HEK293 (cell line): Measurements from ENCODE around the gene TPSG1.

Experiments used
- CTCF ChIA-PET: fragments of 350-600 bp; formaldehyde crosslinking; extraction: SDS; loops from one replicate; lab custom pipeline; 2021; ENCODE audit warnings: antibody characterized with exemption; lab: Yijun Ruan, JAX
- POLR2A ChIA-PET: fragments of 300-600 bp; formaldehyde crosslinking; extraction: SDS; loops from one replicate; lab custom pipeline; 2020; ENCODE audit warnings: antibody characterized with exemption, inconsistent platforms; lab: Yijun Ruan, JAX
- H3K27ac ChIP-seq: fragments of 200-500 bp; sonication (Bioruptor generic); 2 replicates; pipeline ENCODE4 v1.5.1; 2014; ENCODE audit warnings: low read depth, low read length, control low read depth, inconsistent platforms; ENCODE audit errors: extremely low read depth
- H3K36me3 ChIP-seq, 2 experiments: fragments of 200-500 bp in 1 of 2; sonication (Bioruptor generic) in 1 of 2; 1 replicate in 1 of 2; 2 replicates in 1 of 2; pipeline ENCODE4 v1.5.1; 2014 to 2017; ENCODE audit warnings: inconsistent platforms in 2 of 2, low read length in 2 of 2; ENCODE audit not compliant: control insufficient read depth in 2 of 2, insufficient read depth in 1 of 2
- H3K4me1 ChIP-seq: fragments of 200-500 bp; sonication (Bioruptor generic); 2 replicates; pipeline ENCODE4 v1.5.1; 2014; ENCODE audit warnings: mild to moderate bottlenecking, low read length, inconsistent platforms; ENCODE audit not compliant: control insufficient read depth, insufficient read depth
- H3K4me3 ChIP-seq: 2 replicates; pipeline ENCODE4 v1.5.1; 2011; ENCODE audit warnings: low read depth, mild to moderate bottlenecking, control low read depth, low read length, moderate library complexity
- H3K9me3 ChIP-seq: fragments of 200-500 bp; sonication (Bioruptor generic); 2 replicates; pipeline ENCODE4 v1.5.1; 2014; ENCODE audit warnings: low read depth, low read length, inconsistent platforms; ENCODE audit not compliant: control insufficient read depth, insufficient read depth
- EGR2 ChIP-seq: fragments of 450-650 bp; formaldehyde crosslinking; IDR thresholded peaks from 2 replicates; pipeline ENCODE4 v1.5.1; 2016; ENCODE audit warnings: low read depth, missing biosample characterization, missing genetic modification characterization
- IKZF3 ChIP-seq: fragments of 450-650 bp; IDR thresholded peaks from 2 replicates; pipeline ENCODE4 v1.5.0; 2018; ENCODE audit warnings: missing biosample characterization, mild to moderate bottlenecking, missing genetic modification characterization, moderate library complexity
- KLF10 ChIP-seq: fragments of 450-650 bp; IDR thresholded peaks from 2 replicates; pipeline ENCODE4 v1.5.1; 2018; ENCODE audit warnings: missing biosample characterization, mild to moderate bottlenecking, missing genetic modification characterization
- KLF16 ChIP-seq: fragments of 450-650 bp; formaldehyde crosslinking; IDR thresholded peaks from 2 replicates; pipeline ENCODE4 v1.5.1; 2017; ENCODE audit warnings: missing biosample characterization, missing genetic modification characterization
- MYNN ChIP-seq: fragments of 450-650 bp; formaldehyde crosslinking; IDR thresholded peaks from 2 replicates; pipeline ENCODE4 v1.5.1; 2016; ENCODE audit warnings: missing biosample characterization, missing genetic modification characterization, borderline replicate concordance
- SALL2 ChIP-seq: fragments of 450-650 bp; formaldehyde crosslinking; IDR thresholded peaks from 2 replicates; pipeline ENCODE4 v1.5.0; 2017; ENCODE audit warnings: missing biosample characterization, mild to moderate bottlenecking, missing genetic modification characterization, borderline replicate concordance
- SP2 ChIP-seq: fragments of 450-650 bp; formaldehyde crosslinking; IDR thresholded peaks from 2 replicates; pipeline ENCODE4 v1.5.1; 2016; ENCODE audit warnings: missing biosample characterization, missing genetic modification characterization
- ZEB2 ChIP-seq: fragments of 450-650 bp; formaldehyde crosslinking; IDR thresholded peaks from 2 replicates; pipeline ENCODE4 v1.5.1; 2016; ENCODE audit warnings: missing biosample characterization, missing genetic modification characterization
- ZFHX2 ChIP-seq: fragments of 450-650 bp; formaldehyde crosslinking; conservative IDR thresholded peaks from 2 replicates; pipeline ENCODE4 v1.5.1; 2016; ENCODE audit warnings: missing biosample characterization, missing genetic modification characterization
- ZNF239 ChIP-seq: fragments of 450-650 bp; formaldehyde crosslinking; IDR thresholded peaks from 2 replicates; pipeline ENCODE4 v1.5.1; 2016; ENCODE audit warnings: missing biosample characterization, missing genetic modification characterization
- ZNF335 ChIP-seq: fragments of 450-650 bp; formaldehyde crosslinking; conservative IDR thresholded peaks from 2 replicates; pipeline ENCODE4 v1.5.1; 2016; ENCODE audit warnings: missing biosample characterization, missing genetic modification characterization
- ZNF433 ChIP-seq: fragments of 450-650 bp; formaldehyde crosslinking; IDR thresholded peaks from 2 replicates; pipeline ENCODE4 v1.5.1; 2016; ENCODE audit warnings: missing biosample characterization, missing genetic modification characterization, low read depth
- ZNF544 ChIP-seq: fragments of 450-650 bp; formaldehyde crosslinking; IDR thresholded peaks from 2 replicates; pipeline ENCODE4 v1.5.0; 2017; ENCODE audit warnings: missing biosample characterization, missing genetic modification characterization
- ZNF560 ChIP-seq: fragments of 450-650 bp; formaldehyde crosslinking; IDR thresholded peaks from 2 replicates; pipeline ENCODE4 v1.5.1; 2017; ENCODE audit warnings: missing biosample characterization, missing genetic modification characterization, borderline replicate concordance
- ZNF660 ChIP-seq: fragments of 450-650 bp; IDR thresholded peaks from 2 replicates; pipeline ENCODE4 v1.5.1; 2018; ENCODE audit warnings: missing biosample characterization, mild to moderate bottlenecking, missing genetic modification characterization
- ZNF677 ChIP-seq: fragments of 450-650 bp; IDR thresholded peaks from 2 replicates; pipeline ENCODE4 v1.5.0; 2018; ENCODE audit warnings: missing biosample characterization, mild to moderate bottlenecking, missing genetic modification characterization, moderate library complexity
- ZNF76 ChIP-seq: fragments of 450-650 bp; formaldehyde crosslinking; IDR thresholded peaks from 2 replicates; pipeline ENCODE4; 2016; ENCODE audit warnings: low read depth, missing biosample characterization, missing genetic modification characterization, borderline replicate concordance
- ZNF777 ChIP-seq: fragments of 450-650 bp; formaldehyde crosslinking; IDR thresholded peaks from 2 replicates; pipeline ENCODE4 v1.5.1; 2017; ENCODE audit warnings: missing biosample characterization, missing genetic modification characterization, borderline replicate concordance
- ZNF792 ChIP-seq: fragments of 450-650 bp; formaldehyde crosslinking; IDR thresholded peaks from 2 replicates; pipeline ENCODE4 v1.5.1; 2016; ENCODE audit warnings: missing biosample characterization, missing genetic modification characterization
- TF ChIP-seq, protein P1 (sequence below): fragments of 450-650 bp; formaldehyde crosslinking; IDR thresholded peaks from 2 replicates; pipeline ENCODE4 v1.5.1; 2016; ENCODE audit warnings: missing biosample characterization, missing genetic modification characterization
- TF ChIP-seq, protein P2 (sequence below): fragments of 450-650 bp; formaldehyde crosslinking; IDR thresholded peaks from 2 replicates; pipeline ENCODE4 v1.5.1; 2016; ENCODE audit warnings: missing biosample characterization, missing genetic modification characterization
- TF ChIP-seq, protein P3 (sequence below): fragments of 450-650 bp; formaldehyde crosslinking; IDR thresholded peaks from 2 replicates; pipeline ENCODE4 v1.5.1; 2016; ENCODE audit warnings: missing biosample characterization, missing genetic modification characterization

The TPSG1 gene

DNA sequence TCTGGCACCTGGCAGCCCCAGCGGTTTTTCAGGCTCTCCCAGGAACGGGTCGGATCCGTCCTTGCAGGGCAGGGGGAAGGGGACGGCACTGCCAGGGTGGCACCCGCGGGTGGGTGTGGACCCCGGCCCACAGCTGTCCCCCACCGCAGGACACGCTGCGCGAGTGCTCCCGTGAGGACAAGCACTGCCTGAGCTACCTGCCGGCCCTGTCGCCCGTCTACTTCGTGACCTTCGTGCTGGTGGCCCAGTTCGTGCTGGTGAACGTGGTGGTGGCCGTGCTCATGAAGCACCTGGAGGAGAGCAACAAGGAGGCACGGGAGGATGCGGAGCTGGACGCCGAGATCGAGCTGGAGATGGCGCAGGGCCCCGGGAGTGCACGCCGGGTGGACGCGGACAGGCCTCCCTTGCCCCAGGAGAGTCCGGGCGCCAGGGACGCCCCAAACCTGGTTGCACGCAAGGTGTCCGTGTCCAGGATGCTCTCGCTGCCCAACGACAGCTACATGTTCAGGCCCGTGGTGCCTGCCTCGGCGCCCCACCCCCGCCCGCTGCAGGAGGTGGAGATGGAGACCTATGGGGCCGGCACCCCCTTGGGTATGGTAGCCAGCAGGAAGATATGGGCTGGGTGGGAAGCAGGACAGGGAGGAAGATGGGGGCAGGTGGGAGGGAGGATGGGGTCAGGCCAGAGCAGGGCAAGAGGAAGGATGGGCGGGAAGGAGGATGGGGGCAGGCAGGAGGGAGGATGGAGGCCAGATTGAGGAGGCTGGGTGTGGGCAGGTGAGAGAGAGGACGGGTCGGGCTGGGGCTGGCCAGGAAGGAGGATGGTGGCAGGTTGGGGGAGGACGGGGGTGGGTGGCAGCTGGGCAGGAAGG, 6.8 kb downstream of the TPSG1 start:
- peak; percentile 27; the same call in 1 of the 2 replicates for TF ChIP-seq SP2 (tag by site-specific recombination)
- TF ChIP-seq KLF16 (tag by site-specific recombination) = no peak
- peak; percentile 84 for TF ChIP-seq ZFHX2 (tag by site-specific recombination)
- TF ChIP-seq ZNF777 (tag by site-specific recombination) = no peak
- TF ChIP-seq EGR2 (tag by site-specific recombination) = peak; percentile 92
- ChIA-PET POLR2A (interaction anchor here (0.7 kb wide), 1 partner anchor 11 kb away, joined by 3 read pairs; no protein-coding TSS in a partner anchor), CTCF (no interaction called here)
- Histone ChIP-seq H3K4me3 (no peak overlapping the region), H3K9me3 (no peaks in the 10 kb centered on the region), H3K36me3 (peaks cover 0 to 14% of the 10 kb centered on the region in 2 experiments; a peak in 1 of 3 replicates), H3K4me1 (no peaks in the 10 kb centered on the region), H3K27ac (no peak overlapping the region)

DNA sequence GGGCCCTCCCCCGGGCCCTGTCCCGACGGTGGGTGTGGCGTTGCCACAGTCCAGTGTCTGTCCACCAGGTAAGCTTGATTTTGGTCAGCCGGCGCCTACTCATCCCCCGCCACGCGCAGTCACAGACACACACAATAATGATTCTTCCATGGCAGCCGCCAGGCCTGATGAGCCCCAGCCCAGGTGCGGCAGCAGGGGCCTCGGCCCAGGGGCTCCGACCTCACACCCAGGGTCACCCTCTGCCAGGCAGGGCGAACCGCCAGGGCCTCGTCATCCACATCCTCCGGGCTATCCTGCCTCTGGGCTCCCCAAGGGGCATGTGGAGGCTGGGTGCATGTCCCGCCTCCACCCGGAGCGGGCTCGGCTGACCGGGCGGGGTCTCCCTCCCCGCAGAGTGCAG, 7.5 kb downstream of the TPSG1 start:
- TF ChIP-seq, protein P1, sequence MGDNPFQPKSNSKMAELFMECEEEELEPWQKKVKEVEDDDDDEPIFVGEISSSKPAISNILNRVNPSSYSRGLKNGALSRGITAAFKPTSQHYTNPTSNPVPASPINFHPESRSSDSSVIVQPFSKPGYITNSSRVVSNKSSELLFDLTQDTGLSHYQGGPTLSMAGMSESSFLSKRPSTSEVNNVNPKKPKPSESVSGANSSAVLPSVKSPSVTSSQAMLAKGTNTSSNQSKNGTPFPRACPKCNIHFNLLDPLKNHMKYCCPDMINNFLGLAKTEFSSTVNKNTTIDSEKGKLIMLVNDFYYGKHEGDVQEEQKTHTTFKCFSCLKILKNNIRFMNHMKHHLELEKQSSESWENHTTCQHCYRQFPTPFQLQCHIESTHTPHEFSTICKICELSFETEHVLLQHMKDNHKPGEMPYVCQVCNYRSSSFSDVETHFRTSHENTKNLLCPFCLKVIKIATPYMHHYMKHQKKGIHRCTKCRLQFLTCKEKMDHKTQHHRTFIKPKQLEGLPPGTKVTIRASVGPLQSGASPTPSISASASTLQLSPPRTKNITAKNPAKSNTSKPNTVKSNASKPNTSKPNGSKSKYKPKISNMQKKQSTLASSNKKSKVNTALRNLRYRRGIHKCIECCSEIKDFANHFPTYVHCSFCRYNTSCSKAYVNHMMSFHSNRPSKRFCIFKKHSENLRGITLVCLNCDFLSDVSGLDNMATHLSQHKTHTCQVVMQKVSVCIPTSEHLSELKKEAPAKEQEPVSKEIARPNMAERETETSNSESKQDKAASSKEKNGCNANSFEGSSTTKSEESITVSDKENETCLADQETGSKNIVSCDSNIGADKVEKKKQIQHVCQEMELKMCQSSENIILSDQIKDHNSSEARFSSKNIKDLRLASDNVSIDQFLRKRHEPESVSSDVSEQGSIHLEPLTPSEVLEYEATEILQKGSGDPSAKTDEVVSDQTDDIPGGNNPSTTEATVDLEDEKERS (tag by site-specific recombination) = no peak
- TF ChIP-seq, protein P2, sequence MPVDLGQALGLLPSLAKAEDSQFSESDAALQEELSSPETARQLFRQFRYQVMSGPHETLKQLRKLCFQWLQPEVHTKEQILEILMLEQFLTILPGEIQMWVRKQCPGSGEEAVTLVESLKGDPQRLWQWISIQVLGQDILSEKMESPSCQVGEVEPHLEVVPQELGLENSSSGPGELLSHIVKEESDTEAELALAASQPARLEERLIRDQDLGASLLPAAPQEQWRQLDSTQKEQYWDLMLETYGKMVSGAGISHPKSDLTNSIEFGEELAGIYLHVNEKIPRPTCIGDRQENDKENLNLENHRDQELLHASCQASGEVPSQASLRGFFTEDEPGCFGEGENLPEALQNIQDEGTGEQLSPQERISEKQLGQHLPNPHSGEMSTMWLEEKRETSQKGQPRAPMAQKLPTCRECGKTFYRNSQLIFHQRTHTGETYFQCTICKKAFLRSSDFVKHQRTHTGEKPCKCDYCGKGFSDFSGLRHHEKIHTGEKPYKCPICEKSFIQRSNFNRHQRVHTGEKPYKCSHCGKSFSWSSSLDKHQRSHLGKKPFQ (tag by site-specific recombination) = no peak
- TF ChIP-seq, protein P3, sequence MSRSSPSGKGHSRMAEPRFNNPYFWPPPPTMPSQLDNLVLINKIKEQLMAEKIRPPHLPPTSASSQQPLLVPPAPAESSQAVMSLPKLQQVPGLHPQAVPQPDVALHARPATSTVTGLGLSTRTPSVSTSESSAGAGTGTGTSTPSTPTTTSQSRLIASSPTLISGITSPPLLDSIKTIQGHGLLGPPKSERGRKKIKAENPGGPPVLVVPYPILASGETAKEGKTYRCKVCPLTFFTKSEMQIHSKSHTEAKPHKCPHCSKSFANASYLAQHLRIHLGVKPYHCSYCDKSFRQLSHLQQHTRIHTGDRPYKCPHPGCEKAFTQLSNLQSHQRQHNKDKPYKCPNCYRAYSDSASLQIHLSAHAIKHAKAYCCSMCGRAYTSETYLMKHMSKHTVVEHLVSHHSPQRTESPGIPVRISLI = no peak
- TF ChIP-seq ZNF433 (tag by site-specific recombination) = no peak
- Histone ChIP-seq H3K4me1 (no peaks in the 10 kb centered on the region), H3K27ac (no peak overlapping the region), H3K36me3 (peaks cover 0 to 16% of the 10 kb centered on the region in 2 experiments; a peak in 1 of 3 replicates), H3K4me3 (no peak overlapping the region), H3K9me3 (no peaks in the 10 kb centered on the region)
- CTCF ChIA-PET = no interaction called here
- POLR2A ChIA-PET = no interaction called here

DNA sequence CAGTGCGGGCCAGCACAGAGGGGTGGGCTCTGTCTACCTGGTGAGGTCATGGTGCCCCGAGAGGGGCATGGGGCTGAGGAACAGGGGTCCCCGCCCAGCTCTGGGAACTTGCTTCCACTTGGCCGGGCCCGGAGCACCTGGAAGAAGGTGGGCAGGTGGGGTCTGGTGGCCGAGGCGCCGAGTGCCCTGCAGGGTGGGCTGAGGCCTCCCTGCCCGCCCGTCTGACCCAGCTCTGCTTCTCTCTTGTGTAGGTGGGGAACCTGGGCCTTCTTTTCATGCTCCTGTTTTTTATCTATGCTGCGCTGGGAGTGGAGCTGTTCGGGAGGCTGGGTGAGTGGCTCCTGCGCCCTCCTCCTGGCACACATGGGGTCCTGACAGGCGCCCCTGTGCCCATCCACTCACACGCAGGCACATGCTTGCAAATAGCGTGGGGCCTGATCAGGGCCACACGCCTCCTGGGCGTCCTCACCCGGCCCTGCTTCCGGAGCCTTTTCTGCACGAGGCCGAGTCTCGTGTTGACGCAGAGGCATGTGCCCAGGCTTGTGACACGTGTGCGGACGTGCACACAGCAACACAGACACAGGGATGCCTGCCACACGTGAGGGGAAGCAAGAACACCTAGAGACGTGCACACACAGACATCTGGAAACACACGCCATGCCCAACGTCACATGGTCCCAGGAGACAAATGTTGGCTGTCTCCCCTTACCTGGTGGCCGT, 8.2 kb downstream of the TPSG1 start:
- Histone ChIP-seq H3K4me3 (no peak overlapping the region), H3K36me3 (peaks cover 0 to 16% of the 10 kb centered on the region in 2 experiments; a peak in 1 of 3 replicates), H3K4me1 (no peaks in the 10 kb centered on the region), H3K27ac (no peak overlapping the region), H3K9me3 (no peaks in the 10 kb centered on the region)
- CTCF ChIA-PET = no interaction called here
- POLR2A ChIA-PET = no interaction called here
- TF ChIP-seq ZNF560 (tag by site-specific recombination) = no peak
- TF ChIP-seq MYNN (tag by site-specific recombination) = no peak
- no peak for TF ChIP-seq ZNF677 (tag by site-specific recombination)
- TF ChIP-seq ZNF239 (tag by site-specific recombination) = no peak
- no peak for TF ChIP-seq ZNF335
- TF ChIP-seq ZNF76 (tag by site-specific recombination) = no peak
- TF ChIP-seq IKZF3 (tag by site-specific recombination) = no peak
- no peak for TF ChIP-seq ZNF660 (tag by site-specific recombination)
- TF ChIP-seq SP2 (tag by site-specific recombination) = no peak
- TF ChIP-seq ZNF792 (tag by site-specific recombination) = no peak
- no peak for TF ChIP-seq ZNF544 (tag by site-specific recombination)
- TF ChIP-seq KLF10 = no peak
- no peak for TF ChIP-seq ZEB2
- TF ChIP-seq SALL2 (tag by site-specific recombination) = no peak
